Measurements from ENCODE around the gene CCDC190.

Gene CCDC190

GRCh38 chr1:162851341-162851740 is 9.6 kb downstream of the CCDC190 start:
- H3K9me3 Mint-ChIP-seq: no peaks in the 10 kb centered on the region
- H3K27ac Mint-ChIP-seq: no peak overlapping the region
- no peak for TF ChIP-seq CTCF (IDR thresholded peaks at IDR 0.05)
- DNase-seq: no peak
- no peaks in the 10 kb centered on the region for H3K4me1 Mint-ChIP-seq
- H3K27me3 Mint-ChIP-seq (ENCODE audit: low read depth, poor library complexity): peaks cover 4% of the 10 kb centered on the region
- no peaks in the 10 kb centered on the region for H3K36me3 Mint-ChIP-seq (ENCODE audit: low read depth)
- H3K4me3 Mint-ChIP-seq: no peak overlapping the region

GRCh38 chr1:162849711-162850110 is 11.3 kb downstream of the CCDC190 start:
- peaks cover 4% of the 10 kb centered on the region for H3K27me3 Mint-ChIP-seq (ENCODE audit: low read depth, poor library complexity)
- H3K4me3 Mint-ChIP-seq: no peak overlapping the region
- TF ChIP-seq CTCF (IDR thresholded peaks at IDR 0.05): no peak
- no peaks in the 10 kb centered on the region for H3K36me3 Mint-ChIP-seq (ENCODE audit: low read depth)
- H3K9me3 Mint-ChIP-seq: no peaks in the 10 kb centered on the region
- H3K4me1 Mint-ChIP-seq: peaks cover under 1% of the 10 kb centered on the region
- H3K27ac Mint-ChIP-seq: no peak overlapping the region
- no peak for DNase-seq

GRCh38 chr1:162847839-162848453 is 13.0 kb downstream of the CCDC190 start:
- H3K4me1 Mint-ChIP-seq: peaks cover 7% of the 10 kb centered on the region

GRCh38 chr1:162846256-162847212 is 14.4 kb downstream of the CCDC190 start:
- peaks cover 7% of the 10 kb centered on the region for H3K4me1 Mint-ChIP-seq
- no peak for DNase-seq
- TF ChIP-seq CTCF (IDR thresholded peaks at IDR 0.05): no peak
- no peaks in the 10 kb centered on the region for H3K27me3 Mint-ChIP-seq (ENCODE audit: low read depth, poor library complexity)
- no peaks in the 10 kb centered on the region for H3K36me3 Mint-ChIP-seq (ENCODE audit: low read depth)
- no peak overlapping the region for H3K27ac Mint-ChIP-seq
- H3K4me3 Mint-ChIP-seq: no peak overlapping the region
- no peaks in the 10 kb centered on the region for H3K9me3 Mint-ChIP-seq

More at GRCh38 chr1:162847839-162848453, 13.0 kb downstream of the CCDC190 start:
- Mint-ChIP-seq H3K36me3 (ENCODE audit: low read depth) (no peaks in the 10 kb centered on the region), H3K27ac (no peak overlapping the region), H3K4me3 (no peak overlapping the region), H3K9me3 (no peaks in the 10 kb centered on the region), H3K27me3 (ENCODE audit: low read depth, poor library complexity) (peaks cover 4% of the 10 kb centered on the region)
- peak; percentile 92 for DNase-seq
- TF ChIP-seq CTCF (IDR thresholded peaks at IDR 0.05): peak; percentile 97

- no peaks in the 10 kb centered on the region for H3K9me3 Mint-ChIP-seq
- no peak for TF ChIP-seq CTCF (IDR thresholded peaks at IDR 0.05)
- no peak overlapping the region for H3K27ac Mint-ChIP-seq
- H3K4me1 Mint-ChIP-seq: peaks cover 7% of the 10 kb centered on the region
- no peaks in the 10 kb centered on the region for H3K36me3 Mint-ChIP-seq (ENCODE audit: low read depth)
- H3K27me3 Mint-ChIP-seq (ENCODE audit: low read depth, poor library complexity): no peaks in the 10 kb centered on the region
- DNase-seq: no peak
- no peak overlapping the region for H3K4me3 Mint-ChIP-seq
Observed at GRCh38 chr1:162844153-162844552, 16.8 kb downstream of the CCDC190 start.
